CD14-positive monocyte (primary cell): ENCODE measurements around the gene KSR1. TPM values are rescaled to one million over a fixed set of nuclear protein-coding genes. Genes with fewer than 3 reads are reported as not detected.

Source experiments
- DNase-seq, 3 donors: peaks; one replicate each; pipeline ENCODE4 v3.0.0-alpha.2; 2011 to 2022
- H2AFZ ChIP-seq: 2 replicates; pipeline ENCODE4 v1.6.0; 2012; ENCODE audit warnings: mild to moderate bottlenecking, low read depth, low read length, inconsistent platforms; ENCODE audit not compliant: insufficient read depth, poor library complexity, severe bottlenecking
- H3K27ac ChIP-seq, 2 donors: 1 replicate in 1 of 2; 2 replicates in 1 of 2; pipeline ENCODE4 v1.5.1; 2012 to 2013; ENCODE audit warnings: low read length in 2 of 2, control low read depth in 1 of 2, inconsistent platforms in 1 of 2, low read depth in 1 of 2, mild to moderate bottlenecking in 1 of 2
- H3K27me3 ChIP-seq, 2 donors: one replicate each; pipeline versions ENCODE4 v1.6.0 to v1.6.1; 2011 to 2013; ENCODE audit warnings: low read length in 2 of 2; ENCODE audit not compliant: control insufficient read depth in 2 of 2, insufficient read depth in 2 of 2
- H3K36me3 ChIP-seq, 2 donors: replicated peaks in 1 of 2; 1 replicate in 1 of 2; 2 replicates in 1 of 2; pipeline versions ENCODE4 v1.5.1 to v1.6.1; 2012 to 2013; ENCODE audit warnings: low read length in 2 of 2, control low read depth in 1 of 2, inconsistent platforms in 1 of 2, mild to moderate bottlenecking in 1 of 2; ENCODE audit not compliant: insufficient read depth in 2 of 2, control insufficient read depth in 1 of 2
- H3K4me1 ChIP-seq, 2 donors: 1 replicate in 1 of 2; 2 replicates in 1 of 2; pipeline versions ENCODE4 v1.5.1 to v1.6.1; 2012 to 2013; ENCODE audit warnings: low read length in 2 of 2, control low read depth in 1 of 2, inconsistent platforms in 1 of 2, mild to moderate bottlenecking in 1 of 2, moderate library complexity in 1 of 2; ENCODE audit not compliant: insufficient read depth in 2 of 2, control insufficient read depth in 1 of 2
- H3K4me2 ChIP-seq: replicated peaks from 2 replicates; pipeline ENCODE3; 2012; ENCODE audit warnings: low read length, moderate library complexity, mild to moderate bottlenecking; ENCODE audit not compliant: poor library complexity, severe bottlenecking; ENCODE audit errors: extremely low read depth
- H3K4me3 ChIP-seq, 3 experiments: fragments of 200-600 bp in 1 of 3; sonication (generic) in 1 of 3; replicated peaks in 1 of 3; 1 replicate in 2 of 3; 2 replicates in 1 of 3; pipeline ENCODE4 v1.5.1; 2011 to 2013; ENCODE audit warnings: low read length in 3 of 3, mild to moderate bottlenecking in 3 of 3, control low read depth in 2 of 3, low read depth in 2 of 3, inconsistent platforms in 1 of 3, moderate library complexity in 1 of 3
- H3K79me2 ChIP-seq: 2 replicates; pipeline ENCODE4 v1.6.0; 2012; ENCODE audit warnings: mild to moderate bottlenecking, control low read depth, inconsistent platforms, low read length, moderate library complexity; ENCODE audit not compliant: insufficient read depth
- H3K9ac ChIP-seq: 2 replicates; pipeline ENCODE4 v1.6.0; 2017; ENCODE audit warnings: low read length, mild to moderate bottlenecking; ENCODE audit not compliant: insufficient read depth, poor library complexity, severe bottlenecking
- H3K9me3 ChIP-seq, 2 donors: replicated peaks in 1 of 2; 1 replicate in 1 of 2; 2 replicates in 1 of 2; pipeline versions ENCODE4 v1.5.1 to v1.6.1; 2012 to 2013; ENCODE audit warnings: low read length in 2 of 2, control low read depth in 1 of 2; ENCODE audit not compliant: control insufficient read depth in 1 of 2, insufficient read depth in 1 of 2
- H4K20me1 ChIP-seq: 2 replicates; pipeline ENCODE4 v1.6.0; 2012; ENCODE audit warnings: mild to moderate bottlenecking, low read length, control low read depth, moderate library complexity; ENCODE audit not compliant: insufficient read depth
- H3K27ac Mint-ChIP-seq, 7 donors: one replicate each; pipeline ENCODE4 v1.8.0; 2020; ENCODE audit warnings: mild to moderate bottlenecking in 7 of 7, mixed read lengths in 7 of 7, moderate library complexity in 6 of 7, inconsistent platforms in 2 of 7
- H3K27me3 Mint-ChIP-seq, 3 donors: one replicate each; pipeline ENCODE4 v1.8.0; 2021 to 2022; ENCODE audit warnings: low read depth in 3 of 3, mild to moderate bottlenecking in 3 of 3, mixed read lengths in 3 of 3, moderate library complexity in 3 of 3, inconsistent platforms in 1 of 3
- H3K36me3 Mint-ChIP-seq, 2 donors: one replicate each; pipeline ENCODE4 v1.8.0; 2020; ENCODE audit warnings: mixed read lengths in 2 of 2, inconsistent platforms in 1 of 2, mild to moderate bottlenecking in 1 of 2
- H3K4me1 Mint-ChIP-seq: one replicate; pipeline ENCODE4 v1.8.0; 2020; ENCODE audit warnings: mild to moderate bottlenecking, mixed read lengths
- H3K4me3 Mint-ChIP-seq, 2 donors: one replicate each; pipeline ENCODE4 v1.8.0; 2020; ENCODE audit warnings: mild to moderate bottlenecking in 2 of 2, mixed read lengths in 2 of 2, moderate library complexity in 1 of 2
- H3K9me3 Mint-ChIP-seq, 7 donors: one replicate each; pipeline ENCODE4 v1.8.0; 2020 to 2022; ENCODE audit warnings: mixed read lengths in 7 of 7, mild to moderate bottlenecking in 6 of 7, moderate library complexity in 6 of 7, inconsistent platforms in 2 of 7
- WGBS: methylation state at CpG from one replicate; pipeline ENCODE4 v1.1.5; 2013; ENCODE audit warnings: missing lambda C conversion rate; ENCODE audit not compliant: insufficient coverage; 5-methylcytosine and 5-hydroxymethylcytosine counted together
- intact Hi-C, 2 donors: fragments of 100-400 bp; cut with micrococcal nuclease; formaldehyde crosslinking; loops; one replicate each; pipeline versions ENCODE4 v1.15.0 to v1.15.1; 2023
- polyA plus RNA-seq, 3 donors: library from polyadenylated mRNA; depleted of rRNA in 1 of 3; unstranded in 2 of 3; stranded (reverse) in 1 of 3; fragments of 300-500 nt in 2 of 3; fragments of >200 nt in 1 of 3; fragmentation: Illumina TruSeq in 2 of 3; gene quantifications; 1 replicate in 2 of 3; 2 replicates in 1 of 3; pipeline ENCODE4 v1.2.3, GENCODE V29; 2012 to 2021
- TF ChIP-seq, protein P1 (sequence below): fragments of 200-600 bp; IDR thresholded peaks from one replicate; pipeline ENCODE4 v1.8.0; 2022; ENCODE audit warnings: antibody characterized with exemption, mild to moderate bottlenecking

The KSR1 gene
- polyA plus RNA-seq, 3 donors: 1.2 to 111 (median 4.2) TPM

DNA sequence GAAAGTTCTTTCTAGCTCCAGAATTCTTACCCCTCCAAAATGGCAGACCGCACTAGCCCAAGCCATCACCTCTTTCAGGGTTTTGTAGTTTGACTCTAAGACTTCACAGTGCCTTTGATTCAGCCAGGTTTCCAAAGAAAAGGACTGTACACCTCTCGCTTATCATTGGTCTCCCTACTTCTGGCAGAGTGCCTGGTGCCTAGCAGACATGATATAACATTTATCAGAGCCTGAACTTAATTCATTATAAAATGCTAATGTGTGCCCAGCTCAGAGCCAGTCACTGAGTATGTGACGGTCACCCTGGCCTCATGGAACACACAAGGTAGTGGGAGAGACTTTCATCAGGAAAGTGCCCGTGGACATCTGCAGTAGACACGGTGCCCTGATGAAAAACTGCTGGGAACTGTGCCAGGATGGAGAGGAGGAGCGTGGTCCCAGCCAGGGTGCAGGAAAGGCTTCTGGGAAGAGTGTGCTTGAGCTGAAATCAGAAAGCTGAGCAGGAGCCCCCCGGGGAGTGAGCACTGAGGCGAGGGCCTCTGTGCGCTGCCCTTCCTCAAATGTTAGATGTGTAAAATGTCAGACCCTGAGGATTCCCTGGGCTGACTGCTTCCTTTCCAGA, 140.4 kb downstream of the KSR1 start:
- Histone ChIP-seq H3K9ac (no peak overlapping the region), H4K20me1 (peaks cover 13% of the 10 kb centered on the region), H2AFZ (no peak overlapping the region), H3K4me1 (no peaks in the 10 kb centered on the region), H3K36me3 (peaks cover 77 to 85% of the 10 kb centered on the region in 2 donors), H3K4me3 (no peak overlapping the region), H3K79me2 (no peaks in the 10 kb centered on the region), H3K27ac (peak overlapping the region in 1 of 2 donors; percentile 32), H3K4me2 (no peak overlapping the region), H3K27me3 (no peaks in the 10 kb centered on the region), H3K9me3 (no peaks in the 10 kb centered on the region)
- TF ChIP-seq, protein P1, sequence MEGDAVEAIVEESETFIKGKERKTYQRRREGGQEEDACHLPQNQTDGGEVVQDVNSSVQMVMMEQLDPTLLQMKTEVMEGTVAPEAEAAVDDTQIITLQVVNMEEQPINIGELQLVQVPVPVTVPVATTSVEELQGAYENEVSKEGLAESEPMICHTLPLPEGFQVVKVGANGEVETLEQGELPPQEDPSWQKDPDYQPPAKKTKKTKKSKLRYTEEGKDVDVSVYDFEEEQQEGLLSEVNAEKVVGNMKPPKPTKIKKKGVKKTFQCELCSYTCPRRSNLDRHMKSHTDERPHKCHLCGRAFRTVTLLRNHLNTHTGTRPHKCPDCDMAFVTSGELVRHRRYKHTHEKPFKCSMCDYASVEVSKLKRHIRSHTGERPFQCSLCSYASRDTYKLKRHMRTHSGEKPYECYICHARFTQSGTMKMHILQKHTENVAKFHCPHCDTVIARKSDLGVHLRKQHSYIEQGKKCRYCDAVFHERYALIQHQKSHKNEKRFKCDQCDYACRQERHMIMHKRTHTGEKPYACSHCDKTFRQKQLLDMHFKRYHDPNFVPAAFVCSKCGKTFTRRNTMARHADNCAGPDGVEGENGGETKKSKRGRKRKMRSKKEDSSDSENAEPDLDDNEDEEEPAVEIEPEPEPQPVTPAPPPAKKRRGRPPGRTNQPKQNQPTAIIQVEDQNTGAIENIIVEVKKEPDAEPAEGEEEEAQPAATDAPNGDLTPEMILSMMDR: no peak
- Mint-ChIP-seq H3K36me3 (peaks cover 75 to 84% of the 10 kb centered on the region in 2 donors), H3K27ac (peak overlapping the region in 2 of 7 donors; percentile 4 to 25), H3K4me3 (no peak overlapping the region), H3K9me3 (no peaks in the 10 kb centered on the region), H3K27me3 (peaks cover 0 to 1% (median 0%) of the 10 kb centered on the region in 3 donors), H3K4me1 (peaks cover 6% of the 10 kb centered on the region)
- intact Hi-C loops: no loop called here
- 93% methylated on average over 9 of the region's 9 CpGs for WGBS
- DNase-seq: no peak

DNA sequence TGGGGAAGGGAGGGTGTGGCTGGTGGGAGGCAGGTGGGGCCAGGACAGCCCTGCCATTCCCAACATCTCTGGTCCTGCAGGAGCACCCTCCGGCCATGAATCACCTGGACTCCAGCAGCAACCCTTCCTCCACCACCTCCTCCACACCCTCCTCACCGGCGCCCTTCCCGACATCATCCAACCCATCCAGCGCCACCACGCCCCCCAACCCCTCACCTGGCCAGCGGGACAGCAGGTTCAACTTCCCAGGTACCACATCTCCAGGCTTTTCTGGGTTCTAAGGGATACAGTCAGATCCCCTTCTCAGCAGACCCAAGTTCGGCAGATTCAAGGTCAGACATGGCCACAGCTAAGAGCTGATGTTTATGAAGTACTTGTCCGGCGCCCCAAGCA, 140.9 kb downstream of the KSR1 start:
- intact Hi-C loops: no loop called here
- no peaks in the 10 kb centered on the region for H3K4me1 ChIP-seq
- H3K9me3 Mint-ChIP-seq: no peaks in the 10 kb centered on the region
- peak overlapping the region in 3 of 7 donors; percentile 15 to 64 (median 28) for H3K27ac Mint-ChIP-seq
- peaks cover 18% of the 10 kb centered on the region for H4K20me1 ChIP-seq
- no peak overlapping the region for H3K9ac ChIP-seq
- H3K4me2 ChIP-seq: no peak overlapping the region
- H3K4me3 Mint-ChIP-seq: no peak overlapping the region
- DNase-seq: no peak
- H3K27ac ChIP-seq: no peak overlapping the region
- no peaks in the 10 kb centered on the region for H3K27me3 ChIP-seq
- no peaks in the 10 kb centered on the region for H3K79me2 ChIP-seq
- no peak overlapping the region for H3K4me3 ChIP-seq
- peaks cover 0 to 1% (median 0%) of the 10 kb centered on the region in 3 donors for H3K27me3 Mint-ChIP-seq
- TF ChIP-seq, protein P1: no peak
- peaks cover 72 to 83% of the 10 kb centered on the region in 2 donors for H3K36me3 ChIP-seq
- H3K36me3 Mint-ChIP-seq: peaks cover 71 to 83% of the 10 kb centered on the region in 2 donors
- peaks cover 8% of the 10 kb centered on the region for H3K4me1 Mint-ChIP-seq
- no peaks in the 10 kb centered on the region for H3K9me3 ChIP-seq
- H2AFZ ChIP-seq: no peak overlapping the region
- 84% methylated on average over 8 of the region's 10 CpGs for WGBS
